GM23248 (cell line): ENCODE data around the gene CYP2B6.

Experiments
- EZH2 ChIP-seq: fragments of 200-600 bp; sonication (generic); IDR thresholded peaks from 2 replicates; pipeline ENCODE4 v1.6.1; 2018; ENCODE audit warnings: antibody characterized with exemption, mild to moderate bottlenecking; ENCODE audit not compliant: insufficient read depth, poor library complexity, severe bottlenecking
- EZH2phosphoT487 ChIP-seq: fragments of 200-600 bp; sonication (generic); IDR thresholded peaks from 2 replicates; pipeline ENCODE4 v1.6.1; 2018; ENCODE audit warnings: antibody characterized with exemption, moderate library complexity, mild to moderate bottlenecking, low read depth; ENCODE audit not compliant: insufficient read depth

GRCh38 chr19:40995355-40995754 lies 4.3 kb downstream of the CYP2B6 start:
- TF ChIP-seq EZH2 (no peak), EZH2phosphoT487 (no peak)
